Muscle of leg (tissue), 11 donors: ENCODE data around the gene NRARP. TPM values are rescaled to one million over a fixed set of nuclear protein-coding genes. Genes with fewer than 3 reads are reported as not detected.

Experiments
- DNase-seq: peaks from one replicate; pipeline ENCODE4 v3.0.0; 2013
- H3K27ac ChIP-seq: one replicate; pipeline ENCODE4 v1.5.1; 2013; ENCODE audit warnings: mild to moderate bottlenecking, low read length, control low read depth
- H3K27me3 ChIP-seq: one replicate; pipeline ENCODE4 v1.6.1; 2013; ENCODE audit warnings: low read length; ENCODE audit not compliant: control insufficient read depth, insufficient read depth
- H3K36me3 ChIP-seq: one replicate; pipeline ENCODE4 v1.6.1; 2013; ENCODE audit warnings: low read length; ENCODE audit not compliant: control insufficient read depth, insufficient read depth
- H3K4me1 ChIP-seq: one replicate; pipeline ENCODE4 v1.6.1; 2013; ENCODE audit warnings: low read length; ENCODE audit not compliant: control insufficient read depth, insufficient read depth
- H3K4me3 ChIP-seq: one replicate; pipeline ENCODE4 v1.5.1; 2013; ENCODE audit warnings: low read length, control low read depth
- H3K9me3 ChIP-seq: replicated peaks from 2 replicates; pipeline ENCODE4 v1.6.1; 2013; ENCODE audit warnings: low read depth, low read length; ENCODE audit not compliant: control insufficient read depth
- WGBS: methylation state at CpG from one replicate; pipeline ENCODE4 v1.1.5; 2013; ENCODE audit warnings: missing lambda C conversion rate; ENCODE audit not compliant: insufficient coverage; 5-methylcytosine and 5-hydroxymethylcytosine counted together
- polyA plus RNA-seq, 8 donors: library from polyadenylated mRNA; unstranded; fragments of 120-200 nt; gene quantifications; one replicate each; pipeline versions ENCODE4 v1.2.1 to v1.2.3, GENCODE V29; 2013; ENCODE audit warnings: inconsistent platforms in 1 of 8, low replicate concordance in 1 of 8; ENCODE audit not compliant: insufficient read length in 8 of 8, insufficient read depth in 1 of 8
- total RNA-seq: library from RNA; stranded (reverse); fragments of 120-200 nt; gene quantifications from one replicate; pipeline ENCODE4 v1.2.4, GENCODE V29; 2013

Gene NRARP
- total and polyA plus RNA-seq, 9 donors = 2.5 to 7.5 (median 5.6) TPM

DNA sequence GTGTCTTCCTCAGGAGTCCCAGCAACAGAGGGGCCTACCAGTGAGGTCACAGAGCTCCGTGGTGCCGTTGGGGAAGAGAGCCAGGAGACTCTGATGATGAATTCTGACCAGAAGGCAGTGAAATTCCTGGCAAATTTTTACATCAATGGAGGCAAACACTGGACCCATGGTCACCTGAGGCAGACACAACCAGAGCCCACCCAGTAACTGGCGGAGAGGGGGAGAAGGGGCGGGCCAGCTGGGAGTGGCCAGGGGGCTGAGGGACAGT is 50.9 kb downstream of the NRARP start, which contains the start of gene STPG3:
Gene STPG3, plus strand, starts transcription at position 93 of the 268 bp plus-strand sequence. Its CDS starts 1 bp downstream, at position 94.
- no peaks in the 10 kb centered on the region for H3K27me3 ChIP-seq
- no peak within 1 kb of the TSS for H3K27ac ChIP-seq
- no peak for DNase-seq
- H3K9me3 ChIP-seq = no peaks in the 10 kb centered on the region
- WGBS = 53% methylated on average over 4 of the region's 4 CpGs
- peaks cover 39% of the 10 kb centered on the region for H3K4me1 ChIP-seq
- H3K36me3 ChIP-seq = peaks cover under 1% of the 10 kb centered on the region
- H3K4me3 ChIP-seq = no peak within 1 kb of the TSS

DNA sequence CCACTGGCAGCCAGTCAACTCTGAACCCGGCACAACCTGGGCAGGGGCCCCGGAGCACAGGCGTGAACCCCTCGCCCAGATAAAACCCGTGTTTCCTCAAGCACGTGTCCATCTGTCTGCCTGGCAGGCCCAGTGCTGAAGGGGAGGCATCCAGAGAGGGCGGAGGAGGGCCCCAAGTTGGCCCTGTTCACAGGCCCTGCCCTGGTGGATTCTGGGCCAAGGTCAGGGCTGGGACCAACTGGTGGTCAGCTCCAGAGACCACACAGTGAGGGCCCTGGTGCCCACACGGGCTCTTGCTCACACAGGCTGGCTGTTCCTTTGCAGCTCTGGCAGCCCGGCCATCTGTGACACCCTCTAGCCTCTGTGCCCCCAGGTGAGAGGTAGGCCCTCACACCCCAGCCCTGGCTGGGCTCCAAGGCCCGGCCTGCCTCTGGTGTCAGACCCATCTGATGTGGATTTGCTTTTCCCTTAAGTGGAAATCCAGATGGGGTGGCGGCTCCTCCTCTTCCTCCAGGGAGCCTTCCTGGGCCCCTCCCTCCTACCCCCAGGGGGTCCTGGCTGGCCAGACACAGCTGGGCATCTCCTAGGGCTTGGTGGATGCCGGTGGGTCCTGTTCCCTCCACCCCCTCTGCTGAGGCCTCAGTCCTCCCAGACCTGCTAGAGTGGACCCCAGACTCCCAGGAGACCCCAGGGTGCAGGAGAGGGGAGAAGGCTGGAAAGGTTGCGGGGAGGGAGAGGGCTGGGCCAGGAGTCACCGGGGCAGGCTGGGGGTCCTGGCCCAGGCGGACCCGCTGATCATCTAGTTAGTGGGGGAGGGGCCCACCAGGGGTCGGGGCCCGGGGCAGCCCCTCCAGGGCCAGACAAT is 51.5 kb downstream of the NRARP start:
- H3K4me1 ChIP-seq = peaks cover 35% of the 10 kb centered on the region
- WGBS = 59% methylated on average over 13 of the region's 18 CpGs
- no peak for DNase-seq
- H3K4me3 ChIP-seq = no peak overlapping the region
- no peaks in the 10 kb centered on the region for H3K36me3 ChIP-seq
- no peak overlapping the region for H3K27ac ChIP-seq
- H3K9me3 ChIP-seq = no peaks in the 10 kb centered on the region
- H3K27me3 ChIP-seq = no peaks in the 10 kb centered on the region

Other genes starting within 250 kb of the NRARP start
- 3.7 TPM for gene ENTPD2, start 248.2 kb downstream of the NRARP start, total RNA-seq
- gene ENTPD2, start 248.2 kb downstream of the NRARP start, polyA plus RNA-seq = 10 to 100 TPM in 7 of 8 donors, 1 to 10 TPM in 1; 9.6 to 20.6 (median 13.6) TPM
- gene SAPCD2, start 231.7 kb downstream of the NRARP start, total RNA-seq = 4.2 TPM
- 1 to 10 TPM; 3.4 to 7.2 (median 5.6) TPM for gene SAPCD2, start 231.7 kb downstream of the NRARP start, polyA plus RNA-seq
- gene UAP1L1, start 224.8 kb downstream of the NRARP start, total RNA-seq = 3.1 TPM
- 1 to 10 TPM; 1.8 to 3.8 (median 2.0) TPM for gene UAP1L1, start 224.8 kb downstream of the NRARP start, polyA plus RNA-seq
- 40.7 TPM for gene MAN1B1, start 215.3 kb downstream of the NRARP start, total RNA-seq
- gene MAN1B1, start 215.3 kb downstream of the NRARP start, polyA plus RNA-seq = 10 to 100 TPM; 38.5 to 59.0 (median 45.8) TPM
- 29.7 TPM for gene DPP7, start 187.5 kb downstream of the NRARP start, total RNA-seq
- 10 to 100 TPM; 23.9 to 43.9 (median 31.9) TPM for gene DPP7, start 187.5 kb downstream of the NRARP start, polyA plus RNA-seq
- not detected for gene GRIN1, start 163.1 kb downstream of the NRARP start, total RNA-seq
- gene GRIN1, start 163.1 kb downstream of the NRARP start, polyA plus RNA-seq = under 1 TPM in 4 of 8 donors, not detected in 4; 0.07 to 0.17 (median 0.11) TPM
- not detected for gene LRRC26, start 132.2 kb downstream of the NRARP start, total RNA-seq
- gene LRRC26, start 132.2 kb downstream of the NRARP start, polyA plus RNA-seq = under 1 TPM in 1 of 8 donors, not detected in 7; 0.14 TPM
- not detected for gene TMEM210, start 130.2 kb downstream of the NRARP start, total RNA-seq
- not detected for gene TMEM210, start 130.2 kb downstream of the NRARP start, polyA plus RNA-seq
- 20.4 TPM for gene ANAPC2, start 113.7 kb downstream of the NRARP start, total RNA-seq
- gene ANAPC2, start 113.7 kb downstream of the NRARP start, polyA plus RNA-seq = 10 to 100 TPM; 23.5 to 41.6 (median 33.5) TPM
- 52.9 TPM for gene SSNA1, start 113.6 kb downstream of the NRARP start, total RNA-seq
- 10 to 100 TPM; 60.6 to 71.5 (median 68.2) TPM for gene SSNA1, start 113.6 kb downstream of the NRARP start, polyA plus RNA-seq
- 4.6 TPM for gene TPRN, start 101.5 kb downstream of the NRARP start, total RNA-seq
- 10 to 100 TPM in 5 of 8 donors, 1 to 10 TPM in 3; 7.6 to 14.6 (median 10.6) TPM for gene TPRN, start 101.5 kb downstream of the NRARP start, polyA plus RNA-seq
- 25.2 TPM for gene TMEM203, start 96.6 kb downstream of the NRARP start, total RNA-seq
- gene TMEM203, start 96.6 kb downstream of the NRARP start, polyA plus RNA-seq = 10 to 100 TPM; 34.1 to 38.2 (median 36.6) TPM
- 3.1 TPM for gene NDOR1, start 96.6 kb downstream of the NRARP start, total RNA-seq
- gene NDOR1, start 96.6 kb downstream of the NRARP start, polyA plus RNA-seq = 10 to 100 TPM in 1 of 8 donors, 1 to 10 TPM in 7; 5.8 to 10.8 (median 8.2) TPM
- 0.18 TPM for gene RNF208, start 80.0 kb downstream of the NRARP start, total RNA-seq
- 1 to 10 TPM; 2.4 to 5.1 (median 2.8) TPM for gene RNF208, start 80.0 kb downstream of the NRARP start, polyA plus RNA-seq
- gene CYSRT1, start 77.1 kb downstream of the NRARP start, total RNA-seq = 0.18 TPM
- gene CYSRT1, start 77.1 kb downstream of the NRARP start, polyA plus RNA-seq = 1 to 10 TPM in 7 of 8 donors, under 1 TPM in 1; 1.00 to 5.6 (median 3.2) TPM
- gene RNF224, start 74.8 kb downstream of the NRARP start, total RNA-seq = not detected
- gene RNF224, start 74.8 kb downstream of the NRARP start, polyA plus RNA-seq = 1 to 10 TPM in 7 of 8 donors, under 1 TPM in 1; 0.68 to 7.4 (median 2.6) TPM
- gene SLC34A3, start 71.4 kb downstream of the NRARP start, total RNA-seq = 0.04 TPM
- 1 to 10 TPM in 7 of 8 donors, under 1 TPM in 1; 0.47 to 3.6 (median 1.5) TPM for gene SLC34A3, start 71.4 kb downstream of the NRARP start, polyA plus RNA-seq
- gene TUBB4B, start 61.0 kb downstream of the NRARP start, total RNA-seq = 97.1 TPM
- 100 to 1,000 TPM; 200 to 222 (median 217) TPM for gene TUBB4B, start 61.0 kb downstream of the NRARP start, polyA plus RNA-seq
- not detected for gene STPG3, start 51.0 kb downstream of the NRARP start, total RNA-seq
- under 1 TPM in 7 of 8 donors, not detected in 1; 0.15 to 0.79 (median 0.33) TPM for gene STPG3, start 51.0 kb downstream of the NRARP start, polyA plus RNA-seq
- gene NELFB, start 46.9 kb downstream of the NRARP start, total RNA-seq = 25.9 TPM
- 10 to 100 TPM; 50.4 to 57.6 (median 52.9) TPM for gene NELFB, start 46.9 kb downstream of the NRARP start, polyA plus RNA-seq
- 4.4 TPM for gene TOR4A, start 24.5 kb downstream of the NRARP start, total RNA-seq
- 1 to 10 TPM; 3.6 to 9.3 (median 8.3) TPM for gene TOR4A, start 24.5 kb downstream of the NRARP start, polyA plus RNA-seq
- 9.0 TPM for gene EXD3, start 120.9 kb upstream of the NRARP start, total RNA-seq
- 10 to 100 TPM in 6 of 8 donors, 1 to 10 TPM in 2; 7.4 to 19.0 (median 11.8) TPM for gene EXD3, start 120.9 kb upstream of the NRARP start, polyA plus RNA-seq
- 2.0 TPM for gene NOXA1, start 121.1 kb upstream of the NRARP start, total RNA-seq
- gene NOXA1, start 121.1 kb upstream of the NRARP start, polyA plus RNA-seq = 1 to 10 TPM in 7 of 8 donors, under 1 TPM in 1; 0.99 to 5.1 (median 2.6) TPM
- gene ENTPD8, start 139.1 kb upstream of the NRARP start, total RNA-seq = 0.18 TPM
- 1 to 10 TPM in 1 of 8 donors, under 1 TPM in 7; 0.35 to 1.2 (median 0.42) TPM for gene ENTPD8, start 139.1 kb upstream of the NRARP start, polyA plus RNA-seq
- gene NSMF, start 157.1 kb upstream of the NRARP start, total RNA-seq = 9.9 TPM
- gene NSMF, start 157.1 kb upstream of the NRARP start, polyA plus RNA-seq = 10 to 100 TPM; 16.1 to 31.1 (median 23.0) TPM
- 0.80 TPM for gene PNPLA7, start 248.1 kb upstream of the NRARP start, total RNA-seq
- gene PNPLA7, start 248.1 kb upstream of the NRARP start, polyA plus RNA-seq = 1 to 10 TPM; 1.3 to 3.6 (median 2.5) TPM
- 37.8 TPM for gene MRPL41, start 249.6 kb upstream of the NRARP start, total RNA-seq
- gene MRPL41, start 249.6 kb upstream of the NRARP start, polyA plus RNA-seq = 10 to 100 TPM; 25.6 to 42.1 (median 31.7) TPM